AG04449 (cell line): ENCODE measurements around the gene KIF1B.

ENCODE experiments used
- CTCF ChIA-PET: fragments of 350-600 bp; formaldehyde crosslinking; extraction: SDS; loops from one replicate; lab custom pipeline; 2021; ENCODE audit warnings: antibody characterized with exemption; lab: Yijun Ruan, JAX
- POLR2A ChIA-PET: fragments of 400-600, 350-600 bp; formaldehyde crosslinking; extraction: SDS; loops from one replicate; lab custom pipeline; 2020; ENCODE audit warnings: antibody characterized with exemption, inconsistent platforms; lab: Yijun Ruan, JAX
- DNase-seq: peaks from one replicate; pipeline ENCODE4 v3.0.0-alpha.2; 2010; ENCODE audit warnings: low read depth, low spot score
- H3K4me3 ChIP-seq: 2 replicates; pipeline ENCODE4 v1.5.1; 2011; ENCODE audit warnings: low read depth, mild to moderate bottlenecking, control low read depth, low read length
- CTCF ChIP-seq: IDR thresholded peaks from one replicate; pipeline ENCODE4 v1.5.1; 2011; ENCODE audit warnings: mild to moderate bottlenecking, moderate library complexity, low read length, control low read depth, inconsistent platforms; ENCODE audit not compliant: insufficient read depth; ENCODE audit errors: missing control alignments

The KIF1B gene

GRCh38 chr1:10187026-10187334 is 23.4 kb upstream of the KIF1B start:
- DNase-seq: no peak
- CTCF ChIA-PET: interaction anchor here (0.8 to 2.9 kb wide), 3 partner anchors 17 to 23 kb away, joined by 3 to 20 read pairs (median 4); partner anchors contain the start of gene KIF1B
- POLR2A ChIA-PET: no interaction called here
- H3K4me3 ChIP-seq: no peak overlapping the region
- TF ChIP-seq CTCF: no peak

GRCh38 chr1:10188133-10188650 is 22.2 kb upstream of the KIF1B start:
- H3K4me3 ChIP-seq: no peak overlapping the region
- ChIA-PET POLR2A (no interaction called here), CTCF (interaction anchor here (0.6 to 1.5 kb wide), 2 partner anchors 22 to 563 kb away, joined by 4 to 9 read pairs; partner anchors contain the start of gene KIF1B)
- no peak for DNase-seq
- no peak for TF ChIP-seq CTCF

- POLR2A ChIA-PET: interaction anchor here (0.6 kb wide), 1 partner anchor 21 kb away, joined by 4 read pairs; the partner anchor contains the start of gene KIF1B
- CTCF ChIA-PET: no interaction called here
Measured at GRCh38 chr1:10189659-10190058, 20.7 kb upstream of the KIF1B start.

GRCh38 chr1:10192263-10192662 is 18.1 kb upstream of the KIF1B start:
- ChIA-PET CTCF (interaction anchor here (4.3 kb wide), 1 partner anchor 17 kb away, joined by 47 read pairs; the partner anchor contains the start of gene KIF1B), POLR2A (no interaction called here)
- H3K4me3 ChIP-seq: no peak overlapping the region
- no peak for DNase-seq
- no peak for TF ChIP-seq CTCF

More at GRCh38 chr1:10189659-10190058, 20.7 kb upstream of the KIF1B start:
- no peak overlapping the region for H3K4me3 ChIP-seq
- TF ChIP-seq CTCF: no peak
- no peak for DNase-seq

- ChIA-PET POLR2A (no interaction called here), CTCF (interaction anchor here (1.0 to 4.3 kb wide), 2 partner anchors 16 to 145 kb away, joined by 3 to 47 read pairs; partner anchors contain the start of gene KIF1B)
- no peak for TF ChIP-seq CTCF
- H3K4me3 ChIP-seq: no peak overlapping the region
- no peak for DNase-seq
Measured at GRCh38 chr1:10193288-10193687, 17.1 kb upstream of the KIF1B start.

GRCh38 chr1:10195570-10195969 is 14.8 kb upstream of the KIF1B start:
- ChIA-PET CTCF (interaction anchor here (1.6 to 4.3 kb wide), 2 partner anchors 12 to 14 kb away, joined by 5 to 47 read pairs; partner anchors contain the start of gene KIF1B), POLR2A (no interaction called here)
- H3K4me3 ChIP-seq: no peak overlapping the region
- DNase-seq: no peak
- no peak for TF ChIP-seq CTCF
